PC-9 (cell line): ENCODE measurements around the gene CACNA1S. TPM values are rescaled to one million over a fixed set of nuclear protein-coding genes. Genes with fewer than 3 reads are reported as not detected.

Experiments used
- BruUV-seq: library from RNA; stranded (reverse); fragments of 400-500 nt; replicated peaks from 2 replicates; lab custom pipeline; 2021; lab: Mats Ljungman, UMichigan
- CTCF ChIA-PET: fragments of 300-600 bp; sonication (Branson Sonifier 250); formaldehyde crosslinking; loops from one replicate; lab custom pipeline; 2022; ENCODE audit warnings: antibody characterized with exemption; lab: Charles Lee
- POLR2A ChIA-PET: fragments of 300-600 bp; sonication (Branson Sonifier 250); formaldehyde crosslinking; loops from one replicate; lab custom pipeline; 2022; ENCODE audit warnings: antibody characterized with exemption; ENCODE audit not compliant: unreplicated experiment; lab: Charles Lee
- DNase-seq, 2 experiments: peaks; one replicate each; pipeline versions ENCODE4 v3.0.0 to v3.0.0-alpha.2; 2015 to 2022; ENCODE audit warnings: mixed read lengths in 1 of 2
- H2AFZ ChIP-seq: fragments of 200-600 bp; sonication (generic); 2 replicates; pipeline ENCODE4 v1.8.1; 2017; ENCODE audit warnings: antibody characterized with exemption
- H3F3A ChIP-seq: fragments of 200-600 bp; sonication (generic); 2 replicates; pipeline ENCODE4 v1.8.1; 2017; ENCODE audit warnings: antibody characterized with exemption, mild to moderate bottlenecking, low read depth; ENCODE audit not compliant: insufficient read depth
- H3K27ac ChIP-seq: fragments of 200-600 bp; sonication (generic); 2 replicates; pipeline ENCODE4 v1.6.1; 2016; ENCODE audit warnings: mixed run types
- H3K27me3 ChIP-seq: fragments of 200-600 bp; sonication (generic); 2 replicates; pipeline ENCODE4 v1.6.1; 2016; ENCODE audit warnings: low read depth, mixed run types; ENCODE audit not compliant: insufficient read depth
- H3K36me3 ChIP-seq: fragments of 200-600 bp; sonication (generic); 2 replicates; pipeline ENCODE4 v1.6.1; 2016; ENCODE audit warnings: low read depth, mixed run types
- H3K4me1 ChIP-seq: fragments of 200-600 bp; sonication (generic); replicated peaks from 2 replicates; pipeline ENCODE4 v1.6.1; 2016; ENCODE audit warnings: mixed run types; ENCODE audit not compliant: insufficient read depth
- H3K4me2 ChIP-seq: fragments of 200-600 bp; sonication (generic); 2 replicates; pipeline ENCODE4 v1.6.1; 2017; ENCODE audit warnings: mixed run types
- H3K4me3 ChIP-seq: fragments of 200-600 bp; sonication (generic); 2 replicates; pipeline ENCODE4 v1.6.1; 2016; ENCODE audit warnings: mixed run types
- H3K79me2 ChIP-seq: fragments of 200-600 bp; sonication (generic); 2 replicates; pipeline ENCODE4 v1.6.1; 2017; ENCODE audit warnings: low read depth, mixed run types
- H3K9me2 ChIP-seq: fragments of 200-600 bp; sonication (generic); 2 replicates; pipeline ENCODE4 v1.8.1; 2017; ENCODE audit warnings: mild to moderate bottlenecking; ENCODE audit not compliant: insufficient read depth
- H3K9me3 ChIP-seq: fragments of 200-600 bp; sonication (generic); 2 replicates; pipeline ENCODE4 v1.8.1; 2016; ENCODE audit warnings: low read depth; ENCODE audit not compliant: insufficient read depth
- H4K20me1 ChIP-seq: fragments of 200-600 bp; sonication (generic); 2 replicates; pipeline ENCODE4 v1.8.1; 2017; ENCODE audit not compliant: insufficient read depth
- CTCF ChIP-seq: fragments of 200-600 bp; sonication (generic); conservative IDR thresholded peaks from 2 replicates; pipeline ENCODE4 v1.6.1; 2017; ENCODE audit warnings: mixed run types, antibody characterized with exemption, mild to moderate bottlenecking, moderate library complexity
- EZH2 ChIP-seq: fragments of 200-600 bp; sonication (generic); IDR thresholded peaks from 2 replicates; pipeline ENCODE4 v1.8.0; 2017; ENCODE audit warnings: antibody characterized with exemption, low read depth
- intact Hi-C: fragments of 100-400 bp; cut with micrococcal nuclease; formaldehyde crosslinking; loops from one replicate; pipeline ENCODE4 v1.10.0; 2022; ENCODE audit not compliant: unreplicated experiment
- total RNA-seq: library from RNA; stranded (reverse); gene quantifications from 2 replicates; pipeline ENCODE4 v1.2.3, GENCODE V29; 2021

Gene CACNA1S
- total RNA-seq, 1 experiment from 2014 or later = not detected

GRCh38 chr1:201066986-201067385 is 45.2 kb downstream of the CACNA1S start:
- intact Hi-C loops = no loop called here
- no peaks in the 10 kb centered on the region for H3K79me2 ChIP-seq
- no peaks in the 10 kb centered on the region for H3K4me1 ChIP-seq
- CTCF ChIA-PET = no interaction called here
- no peak overlapping the region for H3K4me3 ChIP-seq
- no peak overlapping the region for H3K4me2 ChIP-seq
- H3K9me3 ChIP-seq = no peaks in the 10 kb centered on the region
- POLR2A ChIA-PET = no interaction called here
- H3K9me2 ChIP-seq = no peaks in the 10 kb centered on the region
- no peaks in the 10 kb centered on the region for H3K36me3 ChIP-seq
- H3F3A ChIP-seq = no peaks in the 10 kb centered on the region
- no peak overlapping the region for H2AFZ ChIP-seq
- H4K20me1 ChIP-seq = no peaks in the 10 kb centered on the region
- no peak overlapping the region for H3K27ac ChIP-seq
- peaks cover 70% of the 10 kb centered on the region for H3K27me3 ChIP-seq
- DNase-seq = no peak
- BruUV-seq = no TSS peak
- TF ChIP-seq EZH2 (no peak), CTCF (no peak)

- Histone ChIP-seq H3K9me2 (no peaks in the 10 kb centered on the region), H3F3A (no peaks in the 10 kb centered on the region), H3K4me1 (no peaks in the 10 kb centered on the region), H3K27ac (no peak overlapping the region), H3K9me3 (no peaks in the 10 kb centered on the region), H3K4me2 (no peak overlapping the region), H3K36me3 (no peaks in the 10 kb centered on the region), H4K20me1 (no peaks in the 10 kb centered on the region), H3K79me2 (no peaks in the 10 kb centered on the region), H2AFZ (no peak overlapping the region), H3K27me3 (peaks cover 57% of the 10 kb centered on the region), H3K4me3 (no peak overlapping the region)
- TF ChIP-seq CTCF (no peak), EZH2 (no peak)
- no TSS peak for BruUV-seq
- POLR2A ChIA-PET = no interaction called here
- DNase-seq = no peak
- intact Hi-C loops = no loop called here
- CTCF ChIA-PET = no interaction called here
Observed at GRCh38 chr1:201065686-201066085, 46.5 kb downstream of the CACNA1S start.

- H3K4me1 ChIP-seq = no peaks in the 10 kb centered on the region
- H3K36me3 ChIP-seq = no peaks in the 10 kb centered on the region
- ChIA-PET CTCF (no interaction called here), POLR2A (no interaction called here)
- H3K9me2 ChIP-seq = no peaks in the 10 kb centered on the region
- intact Hi-C loops = no loop called here
- no peak for DNase-seq
- H2AFZ ChIP-seq = no peak overlapping the region
- TF ChIP-seq EZH2 = no peak
- TF ChIP-seq CTCF = no peak
- H3K27ac ChIP-seq = no peak overlapping the region
- no peaks in the 10 kb centered on the region for H3K9me3 ChIP-seq
- no peaks in the 10 kb centered on the region for H3K79me2 ChIP-seq
- H3K4me2 ChIP-seq = no peak overlapping the region
- no peaks in the 10 kb centered on the region for H4K20me1 ChIP-seq
- peaks cover 48% of the 10 kb centered on the region for H3K27me3 ChIP-seq
- BruUV-seq = no TSS peak
- H3K4me3 ChIP-seq = no peak overlapping the region
- H3F3A ChIP-seq = no peaks in the 10 kb centered on the region
Observed at GRCh38 chr1:201064806-201065205, 47.4 kb downstream of the CACNA1S start.
